Tibial artery (tissue), 4 donors: ENCODE measurements around the gene ERI3.

Experiments
- DNase-seq, 2 donors: peaks; one replicate each; pipeline ENCODE4 v3.0.0-alpha.2; 2019
- H3K27ac ChIP-seq, 2 donors: fragments of 200-600 bp; sonication (generic) in 1 of 2; 1 replicate in 1 of 2; 2 replicates in 1 of 2; pipeline ENCODE4 v1.5.1; 2018 to 2019; ENCODE audit warnings: mild to moderate bottlenecking in 1 of 2
- H3K27me3 ChIP-seq, 2 donors: fragments of 200-600 bp; sonication (generic) in 1 of 2; one replicate each; pipeline versions ENCODE4 v1.5.1 to v1.6.0; 2016 to 2019
- H3K36me3 ChIP-seq, 3 donors: fragments of 200-600 bp; sonication (generic) in 2 of 3; one replicate each; pipeline ENCODE4 v1.5.1; 2016 to 2019; ENCODE audit warnings: mild to moderate bottlenecking in 2 of 3
- H3K4me1 ChIP-seq, 4 donors: fragments of 200-600 bp; sonication (generic) in 2 of 4; 1 replicate in 3 of 4; 2 replicates in 1 of 4; pipeline ENCODE4 v1.5.1; 2016 to 2019
- H3K4me3 ChIP-seq, 2 donors: fragments of 200-600 bp; sonication (generic) in 1 of 2; 1 replicate in 1 of 2; 2 replicates in 1 of 2; pipeline ENCODE4 v1.5.1; 2018 to 2019; ENCODE audit warnings: mild to moderate bottlenecking in 2 of 2
- H3K9me3 ChIP-seq, 3 donors: fragments of 200-600 bp; sonication (generic) in 1 of 3; one replicate each; pipeline ENCODE4 v1.5.1; 2016 to 2019
- intact Hi-C: fragments of 100-400 bp; cut with DNase I; formaldehyde crosslinking; loops from one replicate; pipeline ENCODE4 v1.15.0; 2023; ENCODE audit warnings: low total_unique reads
- TF ChIP-seq, protein P1 (sequence below), 2 experiments: fragments of 200-600 bp in 1 of 2; fragments of 450-650 bp in 1 of 2; IDR thresholded peaks; one replicate each; pipeline ENCODE4 v1.5.1; 2017 to 2019; ENCODE audit warnings: antibody characterized with exemption in 2 of 2, mild to moderate bottlenecking in 1 of 2, moderate library complexity in 1 of 2

ERI3 gene

DNA sequence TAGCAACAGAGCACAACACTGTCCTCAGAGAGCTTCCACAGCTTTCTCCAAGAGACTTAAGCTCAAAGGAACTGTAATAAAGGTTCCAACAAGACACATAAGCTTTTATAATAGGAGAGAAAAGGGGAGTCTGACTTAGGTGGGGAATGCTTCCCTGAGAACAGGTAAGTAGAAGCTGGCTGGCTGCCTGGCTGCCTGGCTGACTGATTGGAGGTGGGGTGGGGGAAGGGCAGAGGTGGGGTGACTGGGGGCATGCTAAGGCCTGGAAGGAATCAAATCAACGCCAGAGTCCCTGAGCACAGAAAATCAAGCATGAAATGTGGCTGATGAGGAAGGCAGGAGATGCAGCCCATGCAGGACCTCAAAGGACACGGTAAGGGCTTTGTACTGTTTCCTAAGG, 96.0 kb downstream of the ERI3 start:
- Histone ChIP-seq H3K9me3 (no peaks in the 10 kb centered on the region), H3K36me3 (peaks cover 0 to 32% (median 6%) of the 10 kb centered on the region in 3 donors), H3K4me1 (no peaks in the 10 kb centered on the region), H3K4me3 (no peak overlapping the region), H3K27ac (no peak overlapping the region), H3K27me3 (no peaks in the 10 kb centered on the region)
- DNase-seq: no peak
- intact Hi-C loops: no loop called here
- TF ChIP-seq, protein P1, sequence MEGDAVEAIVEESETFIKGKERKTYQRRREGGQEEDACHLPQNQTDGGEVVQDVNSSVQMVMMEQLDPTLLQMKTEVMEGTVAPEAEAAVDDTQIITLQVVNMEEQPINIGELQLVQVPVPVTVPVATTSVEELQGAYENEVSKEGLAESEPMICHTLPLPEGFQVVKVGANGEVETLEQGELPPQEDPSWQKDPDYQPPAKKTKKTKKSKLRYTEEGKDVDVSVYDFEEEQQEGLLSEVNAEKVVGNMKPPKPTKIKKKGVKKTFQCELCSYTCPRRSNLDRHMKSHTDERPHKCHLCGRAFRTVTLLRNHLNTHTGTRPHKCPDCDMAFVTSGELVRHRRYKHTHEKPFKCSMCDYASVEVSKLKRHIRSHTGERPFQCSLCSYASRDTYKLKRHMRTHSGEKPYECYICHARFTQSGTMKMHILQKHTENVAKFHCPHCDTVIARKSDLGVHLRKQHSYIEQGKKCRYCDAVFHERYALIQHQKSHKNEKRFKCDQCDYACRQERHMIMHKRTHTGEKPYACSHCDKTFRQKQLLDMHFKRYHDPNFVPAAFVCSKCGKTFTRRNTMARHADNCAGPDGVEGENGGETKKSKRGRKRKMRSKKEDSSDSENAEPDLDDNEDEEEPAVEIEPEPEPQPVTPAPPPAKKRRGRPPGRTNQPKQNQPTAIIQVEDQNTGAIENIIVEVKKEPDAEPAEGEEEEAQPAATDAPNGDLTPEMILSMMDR (IDR thresholded peaks at IDR 0.05): no peak

DNA sequence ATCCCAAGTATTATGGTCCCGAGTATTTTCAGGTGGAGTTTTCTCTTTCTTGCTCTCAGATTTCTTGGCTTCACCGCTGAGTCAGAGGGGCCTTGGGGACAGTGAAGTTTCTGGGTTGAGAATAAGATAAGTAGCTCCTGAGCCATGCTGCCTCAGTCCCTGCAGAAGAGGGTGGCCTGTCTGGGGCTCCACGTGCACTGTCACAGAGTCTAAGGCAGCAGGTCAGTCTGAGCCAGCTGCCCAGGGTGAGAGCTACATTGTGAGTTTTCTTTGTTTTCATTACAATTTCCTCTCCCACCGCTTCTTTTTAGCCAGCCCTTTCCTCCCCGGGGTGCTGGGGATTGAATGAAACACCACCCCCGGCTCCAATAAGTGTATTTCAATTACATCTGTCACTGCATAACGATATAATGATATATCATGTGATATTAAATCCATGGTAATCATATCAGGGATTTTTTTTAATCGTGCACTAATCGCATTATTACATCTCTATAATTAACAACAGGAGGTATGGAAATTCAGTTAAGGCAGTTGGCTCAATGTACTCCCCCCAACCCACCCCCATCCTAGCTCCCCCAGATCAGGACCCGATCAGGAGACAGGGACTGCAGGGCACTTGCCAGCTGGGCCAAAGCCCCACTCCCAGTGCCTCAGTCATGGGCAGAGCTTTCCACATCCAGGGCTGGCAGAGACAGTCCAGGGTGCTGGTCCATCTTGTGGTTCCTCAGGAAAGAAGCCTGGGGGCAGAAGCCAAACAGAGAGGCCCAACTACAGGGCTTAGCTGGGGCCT, 98.1 kb downstream of the ERI3 start:
- TF ChIP-seq, protein P1 (IDR thresholded peaks at IDR 0.05): no peak
- intact Hi-C loops: no loop called here
- H3K4me1 ChIP-seq: no peaks in the 10 kb centered on the region
- no peaks in the 10 kb centered on the region for H3K9me3 ChIP-seq
- no peaks in the 10 kb centered on the region for H3K27me3 ChIP-seq
- no peak for DNase-seq
- H3K27ac ChIP-seq: no peak overlapping the region
- H3K4me3 ChIP-seq: no peak overlapping the region
- peaks cover 0 to 45% (median 6%) of the 10 kb centered on the region in 3 donors for H3K36me3 ChIP-seq

DNA sequence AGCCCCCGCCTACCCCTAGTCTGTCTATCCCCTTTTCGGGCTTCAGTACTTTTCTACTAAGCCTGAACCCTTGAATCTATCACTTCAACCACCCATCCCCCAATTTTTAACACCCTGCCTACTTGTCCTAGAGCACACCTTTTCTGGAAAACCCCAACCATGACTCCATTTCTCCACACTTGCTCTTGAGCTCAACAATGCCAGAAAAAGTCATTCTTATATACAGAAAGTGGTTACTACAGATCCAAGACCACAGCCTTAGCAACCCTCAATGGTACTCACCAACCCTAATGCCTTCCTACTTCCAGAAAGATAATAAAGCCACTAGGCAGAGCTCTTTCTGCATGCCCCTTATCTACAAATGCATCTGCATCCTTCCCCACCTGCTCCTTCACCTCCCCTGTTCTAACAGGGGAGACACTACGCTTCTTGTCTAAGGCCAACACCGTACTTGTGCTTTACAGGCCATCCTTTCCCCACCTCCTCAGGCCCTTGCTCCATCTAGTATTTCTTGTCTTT, 100.6 kb downstream of the ERI3 start:
- Histone ChIP-seq H3K4me1 (no peaks in the 10 kb centered on the region), H3K4me3 (no peak overlapping the region), H3K27me3 (no peaks in the 10 kb centered on the region), H3K27ac (no peak overlapping the region), H3K36me3 (peaks cover 6 to 60% (median 6%) of the 10 kb centered on the region in 3 donors), H3K9me3 (no peaks in the 10 kb centered on the region)
- intact Hi-C loops: no loop called here
- TF ChIP-seq, protein P1 (IDR thresholded peaks at IDR 0.05): no peak
- no peak for DNase-seq

DNA sequence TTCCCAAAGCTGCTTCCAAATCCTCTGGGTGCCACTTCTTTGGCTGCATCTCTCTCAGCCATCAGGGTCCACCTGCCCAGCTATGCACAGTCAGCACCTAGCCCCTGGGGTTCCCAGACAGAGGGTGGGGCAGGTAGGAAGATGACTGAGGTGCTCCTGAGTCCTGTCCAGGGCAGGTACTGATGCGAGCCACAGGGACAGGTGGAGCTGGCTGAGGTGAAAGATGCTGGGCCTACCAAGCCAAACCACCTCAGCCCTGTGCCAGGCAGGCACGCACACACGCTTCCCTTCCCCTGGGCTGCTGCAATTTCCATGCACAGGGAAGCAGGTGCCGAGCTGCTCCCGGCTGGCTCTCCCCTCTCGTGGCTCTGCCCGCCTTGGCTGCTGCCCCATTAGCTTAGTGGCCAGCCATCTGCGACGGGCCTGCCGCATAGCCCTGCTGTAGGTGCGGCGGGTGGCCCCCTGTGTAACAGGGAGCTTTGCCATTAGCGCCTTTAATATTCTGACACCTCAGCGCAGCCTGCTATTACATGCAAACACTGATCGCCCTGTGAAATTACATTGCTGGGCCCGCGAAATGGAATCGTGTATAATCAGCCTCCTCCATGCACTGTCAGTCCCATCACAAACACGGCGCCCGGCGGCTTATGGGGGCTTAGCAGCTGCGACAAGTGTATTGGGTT, 102.9 kb downstream of the ERI3 start:
- no peak overlapping the region for H3K4me3 ChIP-seq
- TF ChIP-seq, protein P1 (IDR thresholded peaks at IDR 0.05): no peak
- no peak overlapping the region for H3K27ac ChIP-seq
- H3K27me3 ChIP-seq: no peaks in the 10 kb centered on the region
- no peaks in the 10 kb centered on the region for H3K4me1 ChIP-seq
- intact Hi-C loops: no loop called here
- DNase-seq: no peak
- peaks cover 5 to 64% (median 12%) of the 10 kb centered on the region in 3 donors for H3K36me3 ChIP-seq
- no peaks in the 10 kb centered on the region for H3K9me3 ChIP-seq

DNA sequence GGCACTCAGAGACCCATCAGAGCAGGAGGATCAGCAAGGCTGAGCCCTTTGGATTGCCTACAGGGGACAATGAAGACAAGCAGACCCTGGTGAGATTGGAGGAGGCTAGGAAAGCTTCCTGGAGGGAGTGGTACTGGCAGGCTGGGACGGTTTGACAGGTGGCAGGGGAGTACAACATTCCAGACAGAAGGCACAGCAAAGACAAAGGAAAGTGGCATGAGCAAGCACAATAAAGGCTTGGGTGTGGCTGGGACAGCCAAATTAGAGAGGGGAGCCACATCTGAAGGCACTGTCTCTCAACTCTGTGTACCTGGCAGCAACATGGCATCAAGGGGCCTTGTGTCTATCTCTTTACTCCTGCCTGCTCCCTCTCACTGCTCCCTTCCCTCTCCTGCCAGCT, 103.6 kb downstream of the ERI3 start:
- H3K9me3 ChIP-seq: no peaks in the 10 kb centered on the region
- H3K27me3 ChIP-seq: no peaks in the 10 kb centered on the region
- H3K36me3 ChIP-seq: peaks cover 3 to 60% (median 13%) of the 10 kb centered on the region in 3 donors
- TF ChIP-seq, protein P1 (IDR thresholded peaks at IDR 0.05): no peak
- H3K4me3 ChIP-seq: no peak overlapping the region
- no peak for DNase-seq
- H3K27ac ChIP-seq: no peak overlapping the region
- no peaks in the 10 kb centered on the region for H3K4me1 ChIP-seq
- intact Hi-C loops: no loop called here
